Neural cell (in vitro differentiated cells): Measurements from ENCODE around the gene METTL16.

Experiments
- CTCF ChIP-seq: fragments of 450-650 bp; IDR thresholded peaks from 2 replicates; pipeline ENCODE4 v1.5.1; 2014; ENCODE audit warnings: antibody characterized with exemption, mild to moderate bottlenecking, moderate library complexity; ENCODE audit not compliant: poor library complexity, severe bottlenecking
- EP300 ChIP-seq: fragments of 450-650 bp; conservative IDR thresholded peaks from 2 replicates; pipeline ENCODE4 v1.6.1; 2014; ENCODE audit warnings: antibody characterized with exemption, mild to moderate bottlenecking, moderate library complexity; ENCODE audit not compliant: poor library complexity, severe bottlenecking
- RAD21 ChIP-seq: fragments of 450-650 bp; conservative IDR thresholded peaks from 2 replicates; pipeline ENCODE4 v1.6.1; 2014; ENCODE audit warnings: antibody characterized with exemption, mild to moderate bottlenecking, moderate library complexity

GRCh38 chr17:2521257-2521656, 9.6 kb upstream of the METTL16 start:
- TF ChIP-seq EP300 (no peak), RAD21 (no peak), CTCF (no peak)
